Fibroblast of lung (primary cell): Measurements from ENCODE around the gene ABCF2. TPM values are rescaled to one million over a fixed set of nuclear protein-coding genes. Genes with fewer than 3 reads are reported as not detected.

ENCODE experiments used
- DNase-seq, 2 donors: peaks; one replicate each; pipeline versions ENCODE4 v3.0.0 to v3.0.0-alpha.2; 2010; ENCODE audit warnings: low read depth in 2 of 2
- H2AFZ ChIP-seq: 2 replicates; pipeline ENCODE4 v1.5.1; 2012; ENCODE audit warnings: low read length, control low read depth, inconsistent platforms
- H3K27ac ChIP-seq: 2 replicates; pipeline ENCODE4 v1.5.1; 2011; ENCODE audit warnings: low read length, control low read depth; ENCODE audit not compliant: insufficient read depth
- H3K27me3 ChIP-seq: 2 replicates; pipeline ENCODE4 v1.5.1; 2011; ENCODE audit warnings: mild to moderate bottlenecking, low read length; ENCODE audit not compliant: control insufficient read depth, insufficient read depth
- H3K36me3 ChIP-seq: 2 replicates; pipeline ENCODE4 v1.5.1; 2011; ENCODE audit warnings: low read length; ENCODE audit not compliant: control insufficient read depth, insufficient read depth
- H3K4me1 ChIP-seq: 2 replicates; pipeline ENCODE4 v1.5.1; 2011; ENCODE audit warnings: low read length; ENCODE audit not compliant: control insufficient read depth, insufficient read depth; ENCODE audit errors: extremely low read depth
- H3K4me2 ChIP-seq: 2 replicates; pipeline ENCODE4 v1.5.1; 2011; ENCODE audit warnings: low read length, control low read depth; ENCODE audit not compliant: insufficient read depth; ENCODE audit errors: extremely low read depth
- H3K4me3 ChIP-seq, 4 experiments: fragments of 200-600 bp in 1 of 4; sonication (generic) in 1 of 4; replicated peaks in 1 of 4; 2 replicates each; pipeline ENCODE4 v1.5.1; 2011 to 2016; ENCODE audit warnings: low read length in 4 of 4, low read depth in 3 of 4, mild to moderate bottlenecking in 3 of 4, control low read depth in 2 of 4, inconsistent platforms in 1 of 4, mixed read lengths in 1 of 4; ENCODE audit not compliant: insufficient read depth in 1 of 4; ENCODE audit errors: control extremely low read depth in 1 of 4
- H3K79me2 ChIP-seq: 2 replicates; pipeline ENCODE4 v1.5.1; 2012; ENCODE audit warnings: mild to moderate bottlenecking, low read length, inconsistent platforms; ENCODE audit not compliant: control insufficient read depth, insufficient read depth
- H3K9ac ChIP-seq: 2 replicates; pipeline ENCODE4 v1.5.1; 2011; ENCODE audit warnings: mild to moderate bottlenecking, low read length, control low read depth; ENCODE audit not compliant: insufficient read depth
- H3K9me3 ChIP-seq: 2 replicates; pipeline ENCODE4 v1.5.1; 2012; ENCODE audit warnings: low read depth, low read length; ENCODE audit not compliant: control insufficient read depth, insufficient read depth
- H4K20me1 ChIP-seq: 2 replicates; pipeline ENCODE4 v1.5.1; 2011; ENCODE audit warnings: low read length; ENCODE audit not compliant: control insufficient read depth, insufficient read depth; ENCODE audit errors: extremely low read depth
- EZH2 ChIP-seq: IDR thresholded peaks from 2 replicates; pipeline ENCODE4 v1.5.1; 2012; ENCODE audit warnings: low read length, control low read depth, mild to moderate bottlenecking; ENCODE audit errors: missing control alignments
- polyA plus RNA-seq, 2 donors: library from polyadenylated mRNA; depleted of rRNA in 1 of 2; stranded (reverse) in 1 of 2; unstranded in 1 of 2; fragments of >200 nt; gene quantifications; 2 replicates each; pipeline ENCODE4 v1.2.1, GENCODE V29; 2011 to 2012; ENCODE audit warnings: missing spikeins in 1 of 2
- total RNA-seq: library from RNA; depleted of rRNA; stranded (reverse); fragments of >200 nt; gene quantifications from 2 replicates; pipeline ENCODE4 v1.2.1, GENCODE V29; 2014
- TF ChIP-seq, protein P1 (sequence below), 2 donors: IDR thresholded peaks in 1 of 2; conservative IDR thresholded peaks in 1 of 2; 1 replicate in 1 of 2; 2 replicates in 1 of 2; pipeline ENCODE4 v1.5.1; 2011 to 2012; ENCODE audit warnings: low read length in 2 of 2, control low read depth in 1 of 2, inconsistent platforms in 1 of 2, low read depth in 1 of 2, mild to moderate bottlenecking in 1 of 2

Gene ABCF2
- total and polyA plus RNA-seq, 2 donors (not counting 1 experiment from before 2014, with no cell fraction given): 41.6 to 46.4 TPM

DNA sequence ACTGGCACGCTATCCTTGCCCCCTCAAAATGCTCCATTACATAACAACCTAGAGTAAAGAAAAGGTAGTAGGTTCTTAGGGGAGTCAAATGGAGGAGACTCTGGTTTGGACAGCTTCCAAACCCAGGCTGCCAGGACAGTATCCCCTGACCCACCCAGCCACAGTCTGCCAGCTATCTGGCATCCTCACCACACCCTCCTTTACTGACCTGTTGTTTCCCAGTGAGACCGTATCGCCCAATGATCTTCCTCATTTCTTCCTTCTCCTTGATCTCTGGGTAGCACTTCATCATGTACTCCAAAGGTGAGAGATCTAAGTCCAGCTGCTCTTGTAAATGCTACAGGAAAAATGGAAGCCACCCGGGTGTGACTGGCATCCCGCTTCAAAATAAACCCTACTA, 11.6 kb downstream of the ABCF2 start:
- DNase-seq: no peak
- H3K36me3 ChIP-seq: peaks cover 19% of the 10 kb centered on the region

DNA sequence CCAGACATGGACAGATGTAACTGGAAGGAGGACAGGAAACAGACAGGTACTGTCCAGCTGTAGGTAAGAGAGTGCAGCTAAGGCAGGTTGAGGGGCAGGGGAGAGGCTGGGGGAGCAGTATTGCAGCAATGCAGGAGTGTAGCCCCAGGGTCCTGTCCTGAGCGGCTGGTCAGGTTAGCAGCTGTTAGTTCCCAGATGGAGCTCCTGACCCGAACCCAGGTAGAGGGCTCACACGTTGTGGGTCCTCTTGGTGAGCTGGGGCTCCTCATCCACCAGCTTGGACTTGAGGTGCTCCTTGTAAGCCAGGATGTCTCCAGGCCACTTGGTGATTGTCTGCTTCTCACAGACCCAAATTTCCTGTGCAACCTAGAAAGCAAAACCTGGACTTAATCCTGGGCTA, 13.2 kb downstream of the ABCF2 start:
- no peak overlapping the region for H2AFZ ChIP-seq
- no peak overlapping the region for H3K9ac ChIP-seq
- H3K79me2 ChIP-seq: no peaks in the 10 kb centered on the region
- H3K27ac ChIP-seq: no peak overlapping the region
- DNase-seq: no peak
- H3K9me3 ChIP-seq: no peaks in the 10 kb centered on the region
- peaks cover 18% of the 10 kb centered on the region for H3K36me3 ChIP-seq
- H3K27me3 ChIP-seq: no peaks in the 10 kb centered on the region
- H4K20me1 ChIP-seq: no peaks in the 10 kb centered on the region
- no peak overlapping the region for H3K4me2 ChIP-seq
- TF ChIP-seq EZH2: no peak
- TF ChIP-seq, protein P1, sequence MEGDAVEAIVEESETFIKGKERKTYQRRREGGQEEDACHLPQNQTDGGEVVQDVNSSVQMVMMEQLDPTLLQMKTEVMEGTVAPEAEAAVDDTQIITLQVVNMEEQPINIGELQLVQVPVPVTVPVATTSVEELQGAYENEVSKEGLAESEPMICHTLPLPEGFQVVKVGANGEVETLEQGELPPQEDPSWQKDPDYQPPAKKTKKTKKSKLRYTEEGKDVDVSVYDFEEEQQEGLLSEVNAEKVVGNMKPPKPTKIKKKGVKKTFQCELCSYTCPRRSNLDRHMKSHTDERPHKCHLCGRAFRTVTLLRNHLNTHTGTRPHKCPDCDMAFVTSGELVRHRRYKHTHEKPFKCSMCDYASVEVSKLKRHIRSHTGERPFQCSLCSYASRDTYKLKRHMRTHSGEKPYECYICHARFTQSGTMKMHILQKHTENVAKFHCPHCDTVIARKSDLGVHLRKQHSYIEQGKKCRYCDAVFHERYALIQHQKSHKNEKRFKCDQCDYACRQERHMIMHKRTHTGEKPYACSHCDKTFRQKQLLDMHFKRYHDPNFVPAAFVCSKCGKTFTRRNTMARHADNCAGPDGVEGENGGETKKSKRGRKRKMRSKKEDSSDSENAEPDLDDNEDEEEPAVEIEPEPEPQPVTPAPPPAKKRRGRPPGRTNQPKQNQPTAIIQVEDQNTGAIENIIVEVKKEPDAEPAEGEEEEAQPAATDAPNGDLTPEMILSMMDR (conservative IDR thresholded peaks at IDR 0.05 in 1 of 2, IDR thresholded peaks at IDR 0.05 in 1 of 2; ENCODE audit: low read depth in 1 of 2, low read length in 2 of 2): no peak
- no peak overlapping the region for H3K4me3 ChIP-seq
- H3K4me1 ChIP-seq: no peaks in the 10 kb centered on the region

More for the DNA sequence above, 11.6 kb downstream of the ABCF2 start:
- no peak overlapping the region for H3K9ac ChIP-seq
- TF ChIP-seq EZH2: no peak
- TF ChIP-seq, protein P1 (conservative IDR thresholded peaks at IDR 0.05 in 1 of 2, IDR thresholded peaks at IDR 0.05 in 1 of 2; ENCODE audit: low read depth in 1 of 2, low read length in 2 of 2): no peak
- no peak overlapping the region for H3K27ac ChIP-seq
- no peak overlapping the region for H3K4me3 ChIP-seq
- no peaks in the 10 kb centered on the region for H3K79me2 ChIP-seq
- H3K9me3 ChIP-seq: no peaks in the 10 kb centered on the region
- H3K27me3 ChIP-seq: no peaks in the 10 kb centered on the region
- H3K4me2 ChIP-seq: no peak overlapping the region
- H3K4me1 ChIP-seq: no peaks in the 10 kb centered on the region
- H4K20me1 ChIP-seq: no peaks in the 10 kb centered on the region
- no peak overlapping the region for H2AFZ ChIP-seq

DNA sequence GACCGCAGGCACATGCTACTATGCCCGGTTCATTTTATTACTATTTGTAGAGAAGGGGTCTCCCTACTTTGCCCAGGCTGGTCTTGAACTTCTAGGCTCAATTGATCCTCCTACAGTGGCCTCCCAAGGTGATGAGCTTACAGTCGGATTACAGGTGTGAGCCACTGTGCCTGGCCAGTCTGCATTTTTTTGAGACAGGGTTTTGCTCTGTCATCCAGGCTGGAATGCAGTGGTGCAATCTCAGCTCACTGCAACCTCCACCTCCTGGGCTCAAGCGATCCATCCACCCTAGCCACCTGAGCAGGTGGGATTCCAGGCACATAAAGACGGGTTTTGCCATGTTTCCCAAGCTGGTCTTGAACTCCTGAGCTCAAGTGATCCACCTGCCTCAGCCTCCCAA, 14.4 kb downstream of the ABCF2 start:
- no peak overlapping the region for H3K4me3 ChIP-seq
- peaks cover 4% of the 10 kb centered on the region for H3K27me3 ChIP-seq
- no peak overlapping the region for H3K4me2 ChIP-seq
- H3K79me2 ChIP-seq: no peaks in the 10 kb centered on the region
- no peaks in the 10 kb centered on the region for H3K4me1 ChIP-seq
- H3K27ac ChIP-seq: no peak overlapping the region
- no peaks in the 10 kb centered on the region for H3K9me3 ChIP-seq
- peaks cover 8% of the 10 kb centered on the region for H3K36me3 ChIP-seq
- H3K9ac ChIP-seq: no peak overlapping the region
- DNase-seq: no peak
- no peaks in the 10 kb centered on the region for H4K20me1 ChIP-seq
- TF ChIP-seq EZH2: no peak
- TF ChIP-seq, protein P1 (conservative IDR thresholded peaks at IDR 0.05 in 1 of 2, IDR thresholded peaks at IDR 0.05 in 1 of 2; ENCODE audit: low read depth in 1 of 2, low read length in 2 of 2): no peak
- no peak overlapping the region for H2AFZ ChIP-seq
